Panc1 (cell line): ENCODE results near the gene DAB2. TPM values are rescaled to one million over a fixed set of nuclear protein-coding genes. Genes with fewer than 3 reads are reported as not detected.

Source experiments
- ATAC-seq: fragments of 200-7000 bp; cut with Tn5 transposase; 2 replicates; pipeline ENCODE4 v1.9.1; 2020; ENCODE audit warnings: mild to moderate bottlenecking, moderate library complexity
- BruUV-seq: library from RNA; stranded (reverse); fragments of 400-500 nt; replicated peaks from 2 replicates; lab custom pipeline; 2021; lab: Mats Ljungman, UMichigan
- CTCF ChIA-PET: fragments of 300-600 bp; sonication (Branson Sonifier 250); formaldehyde crosslinking; loops from one replicate; lab custom pipeline; 2022; ENCODE audit warnings: antibody characterized with exemption; lab: Charles Lee
- POLR2A ChIA-PET: fragments of 300-600 bp; sonication (Branson Sonifier 250); formaldehyde crosslinking; loops from one replicate; lab custom pipeline; 2022; ENCODE audit warnings: antibody characterized with exemption; lab: Charles Lee
- DNase-seq: peaks from one replicate; pipeline ENCODE4 v3.0.0-alpha.2; 2010; ENCODE audit warnings: low read depth, low spot score
- H3K27ac ChIP-seq: 2 replicates; pipeline ENCODE4 v1.5.1; 2011; ENCODE audit warnings: mild to moderate bottlenecking, low read length, inconsistent platforms
- H3K27me3 ChIP-seq: fragments of 200-500 bp; sonication (Bioruptor generic); 2 replicates; pipeline ENCODE4 v1.6.0; 2014; ENCODE audit warnings: low read length, inconsistent platforms; ENCODE audit not compliant: control insufficient read depth, insufficient read depth
- H3K36me3 ChIP-seq: fragments of 200-500 bp; sonication (Bioruptor generic); 2 replicates; pipeline ENCODE4 v1.5.1; 2014; ENCODE audit warnings: inconsistent platforms, mild to moderate bottlenecking, low read length, moderate library complexity; ENCODE audit not compliant: control insufficient read depth, insufficient read depth
- H3K4me1 ChIP-seq: 2 replicates; pipeline ENCODE4 v1.5.1; 2011; ENCODE audit warnings: inconsistent platforms, mild to moderate bottlenecking, low read length, moderate library complexity; ENCODE audit not compliant: control insufficient read depth, insufficient read depth
- H3K4me3 ChIP-seq, 2 experiments: 2 replicates each; pipeline ENCODE4 v1.5.1; 2011 to 2012; ENCODE audit warnings: low read depth in 2 of 2, low read length in 2 of 2, mild to moderate bottlenecking in 2 of 2, inconsistent platforms in 1 of 2, moderate library complexity in 1 of 2
- H3K9me3 ChIP-seq: fragments of 200-500 bp; sonication (Bioruptor generic); 2 replicates; pipeline ENCODE4 v1.5.1; 2014; ENCODE audit warnings: low read depth, mild to moderate bottlenecking, inconsistent platforms, low read length, moderate library complexity; ENCODE audit not compliant: control insufficient read depth, insufficient read depth
- POLR2AphosphoS5 ChIP-seq: IDR thresholded peaks from 2 replicates; pipeline ENCODE4 v1.6.1; 2012; ENCODE audit warnings: mild to moderate bottlenecking, low read depth, low read length, moderate library complexity
- REST ChIP-seq, 2 experiments: IDR thresholded peaks; 2 replicates each; pipeline ENCODE4 v1.6.1; 2011 to 2012; ENCODE audit warnings: low read depth in 2 of 2, control low read depth in 1 of 2, low read length in 1 of 2, mild to moderate bottlenecking in 1 of 2, moderate library complexity in 1 of 2; ENCODE audit not compliant: insufficient read depth in 1 of 2
- SIN3A ChIP-seq: IDR thresholded peaks from 2 replicates; pipeline ENCODE4 v1.6.1; 2012; ENCODE audit warnings: low read depth, mild to moderate bottlenecking, low read length, moderate library complexity, borderline replicate concordance; ENCODE audit not compliant: insufficient read depth
- TCF7L2 ChIP-seq: IDR thresholded peaks from 2 replicates; pipeline ENCODE4 v1.6.1; 2011; ENCODE audit warnings: mild to moderate bottlenecking, low read depth, low read length, inconsistent platforms
- in situ Hi-C: cut with HindIII; loops from 2 replicates; pipeline ENCODE4 v1.10.0; 2016; ENCODE audit warnings: low sequenced_read_pairs, low pct_unique_long_range_greater_than_20kb
- intact Hi-C: fragments of 100-400 bp; cut with micrococcal nuclease; formaldehyde crosslinking; loops from one replicate; pipeline ENCODE4 v1.10.0; 2022; ENCODE audit not compliant: unreplicated experiment
- total RNA-seq: library from RNA; stranded (reverse); gene quantifications from one replicate; pipeline ENCODE4 v1.2.1, GENCODE V29; 2021; ENCODE audit not compliant: unreplicated experiment
- TF ChIP-seq, protein P1 (sequence below): fragments of 450-650 bp; IDR thresholded peaks from 2 replicates; pipeline ENCODE4 v1.5.1; 2017; ENCODE audit warnings: mild to moderate bottlenecking

Gene DAB2
- total RNA-seq, 1 experiment from 2014 or later: 1.7 TPM

GRCh38 chr5:39469777-39470415, 45.1 kb upstream of the DAB2 start:
- no TSS peak for BruUV-seq
- intact Hi-C loops: no loop called here
- H3K36me3 ChIP-seq: no peaks in the 10 kb centered on the region
- no peak for DNase-seq
- H3K4me3 ChIP-seq: no peak overlapping the region
- ChIA-PET CTCF (no interaction called here), POLR2A (no interaction called here)
- no peak for TF ChIP-seq TCF7L2
- TF ChIP-seq, protein P1, sequence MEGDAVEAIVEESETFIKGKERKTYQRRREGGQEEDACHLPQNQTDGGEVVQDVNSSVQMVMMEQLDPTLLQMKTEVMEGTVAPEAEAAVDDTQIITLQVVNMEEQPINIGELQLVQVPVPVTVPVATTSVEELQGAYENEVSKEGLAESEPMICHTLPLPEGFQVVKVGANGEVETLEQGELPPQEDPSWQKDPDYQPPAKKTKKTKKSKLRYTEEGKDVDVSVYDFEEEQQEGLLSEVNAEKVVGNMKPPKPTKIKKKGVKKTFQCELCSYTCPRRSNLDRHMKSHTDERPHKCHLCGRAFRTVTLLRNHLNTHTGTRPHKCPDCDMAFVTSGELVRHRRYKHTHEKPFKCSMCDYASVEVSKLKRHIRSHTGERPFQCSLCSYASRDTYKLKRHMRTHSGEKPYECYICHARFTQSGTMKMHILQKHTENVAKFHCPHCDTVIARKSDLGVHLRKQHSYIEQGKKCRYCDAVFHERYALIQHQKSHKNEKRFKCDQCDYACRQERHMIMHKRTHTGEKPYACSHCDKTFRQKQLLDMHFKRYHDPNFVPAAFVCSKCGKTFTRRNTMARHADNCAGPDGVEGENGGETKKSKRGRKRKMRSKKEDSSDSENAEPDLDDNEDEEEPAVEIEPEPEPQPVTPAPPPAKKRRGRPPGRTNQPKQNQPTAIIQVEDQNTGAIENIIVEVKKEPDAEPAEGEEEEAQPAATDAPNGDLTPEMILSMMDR: no peak
- no peak for TF ChIP-seq SIN3A
- no peak for TF ChIP-seq POLR2AphosphoS5
- TF ChIP-seq REST (IDR thresholded peaks at IDR 0.05; ENCODE audit: insufficient read depth in 1 of 2, low read depth in 2 of 2, low read length in 1 of 2): no peak
- in situ Hi-C loops: no loop called here
- H3K4me1 ChIP-seq: no peaks in the 10 kb centered on the region
- H3K9me3 ChIP-seq: no peaks in the 10 kb centered on the region
- ATAC-seq: no peak
- no peak overlapping the region for H3K27ac ChIP-seq
- peaks cover 3% of the 10 kb centered on the region; the same call in 1 of the 2 replicates for H3K27me3 ChIP-seq

GRCh38 chr5:39469176-39469575, 44.4 kb upstream of the DAB2 start:
- Histone ChIP-seq H3K36me3 (no peaks in the 10 kb centered on the region), H3K9me3 (no peaks in the 10 kb centered on the region), H3K27ac (no peak overlapping the region), H3K4me3 (no peak overlapping the region), H3K27me3 (peaks cover 3% of the 10 kb centered on the region; the same call in 1 of the 2 replicates), H3K4me1 (no peaks in the 10 kb centered on the region)
- ATAC-seq (no peak), DNase-seq (no peak)
- intact Hi-C loops: no loop called here
- in situ Hi-C loops: no loop called here
- no TSS peak for BruUV-seq
- CTCF ChIA-PET: no interaction called here
- TF ChIP-seq POLR2AphosphoS5 (no peak), SIN3A (no peak), REST (IDR thresholded peaks at IDR 0.05; ENCODE audit: insufficient read depth in 1 of 2, low read depth in 2 of 2, low read length in 1 of 2) (no peak), TCF7L2 (no peak)
- TF ChIP-seq, protein P1: no peak
- POLR2A ChIA-PET: no interaction called here
